ENCODE data around the gene HLCS. TPM values are rescaled to one million over a fixed set of nuclear protein-coding genes. Genes with fewer than 3 reads are reported as not detected.

HLCS gene
- total and polyA plus RNA-seq, 4 experiments from 2014 or later, result 8.3 to 14.7 (median 11.3) TPM

GRCh38 chr21:36858320-36858957 lies 108.0 kb downstream of the HLCS start:
- Mint-ChIP-seq H3K36me3 (peaks cover 3 to 10% of the 10 kb centered on the region in 2 donors), H3K9me3 (no peaks in the 10 kb centered on the region), H3K4me3 (no peak overlapping the region), H3K4me1 (peaks cover 12 to 28% (median 18%) of the 10 kb centered on the region in 4 donors), H3K27me3 (no peaks in the 10 kb centered on the region), H3K27ac (peak overlapping the region in 1 of 7 donors; percentile 53)
- CTCF ChIA-PET (ENCODE audit: partially characterized antibody), result no interaction called here
- H3K9me3 ChIP-seq (ENCODE audit: control insufficient read depth in 1 of 2, low read length in 2 of 2), result no peaks in the 10 kb centered on the region
- no peaks in the 10 kb centered on the region for H3K27me3 ChIP-seq (ENCODE audit: insufficient read depth, low read length)
- no peak for DNase-seq
- H3K27ac ChIP-seq (ENCODE audit: low read depth, low read length), result no peak overlapping the region
- peaks cover 14% of the 10 kb centered on the region for H3K4me1 ChIP-seq (ENCODE audit: insufficient read depth, low read length)
- intact Hi-C loops (cut with micrococcal nuclease), result no loop called here
- H3K36me3 ChIP-seq (ENCODE audit: insufficient read depth, low read length), result no peaks in the 10 kb centered on the region
- POLR2A ChIA-PET (ENCODE audit: partially characterized antibody), result no interaction called here
- H3K4me3 ChIP-seq (ENCODE audit: low read length in 2 of 2), result no peak overlapping the region

- H3K36me3 Mint-ChIP-seq, result peaks cover under 1 to 3% of the 10 kb centered on the region in 2 donors
- intact Hi-C loops (cut with micrococcal nuclease), result no loop called here
- H3K27me3 ChIP-seq (ENCODE audit: insufficient read depth, low read length), result no peaks in the 10 kb centered on the region
- H3K27me3 Mint-ChIP-seq, result no peaks in the 10 kb centered on the region
- ChIA-PET POLR2A (ENCODE audit: partially characterized antibody) (no interaction called here), CTCF (ENCODE audit: partially characterized antibody) (interaction anchor here (1.1 kb wide), 1 partner anchor 230 kb away, joined by 3 read pairs; no protein-coding TSS in a partner anchor)
- DNase-seq, result no peak
- H3K27ac ChIP-seq (ENCODE audit: low read depth, low read length), result no peak overlapping the region
- H3K4me1 Mint-ChIP-seq, result peaks cover 10 to 25% (median 15%) of the 10 kb centered on the region in 4 donors
- no peak overlapping the region for H3K27ac Mint-ChIP-seq
- no peaks in the 10 kb centered on the region for H3K36me3 ChIP-seq (ENCODE audit: insufficient read depth, low read length)
- H3K9me3 ChIP-seq (ENCODE audit: control insufficient read depth in 1 of 2, low read length in 2 of 2), result no peaks in the 10 kb centered on the region
- H3K4me3 ChIP-seq (ENCODE audit: low read length in 2 of 2), result no peak overlapping the region
- peaks cover 14% of the 10 kb centered on the region for H3K4me1 ChIP-seq (ENCODE audit: insufficient read depth, low read length)
- H3K4me3 Mint-ChIP-seq, result no peak overlapping the region
- H3K9me3 Mint-ChIP-seq, result no peaks in the 10 kb centered on the region
Observed at GRCh38 chr21:36856643-36857042, 109.8 kb downstream of the HLCS start.

GRCh38 chr21:36854391-36854790 lies 112.1 kb downstream of the HLCS start:
- no peaks in the 10 kb centered on the region for H3K4me1 ChIP-seq (ENCODE audit: insufficient read depth, low read length)
- Mint-ChIP-seq H3K4me3 (no peak overlapping the region), H3K27me3 (no peaks in the 10 kb centered on the region), H3K4me1 (peaks cover 0 to 4% (median 3%) of the 10 kb centered on the region in 4 donors), H3K27ac (no peak overlapping the region), H3K36me3 (peaks cover 0 to 3% of the 10 kb centered on the region in 2 donors), H3K9me3 (no peaks in the 10 kb centered on the region)
- DNase-seq, result no peak
- H3K27me3 ChIP-seq (ENCODE audit: insufficient read depth, low read length), result no peaks in the 10 kb centered on the region
- H3K36me3 ChIP-seq (ENCODE audit: insufficient read depth, low read length), result no peaks in the 10 kb centered on the region
- intact Hi-C loops (cut with micrococcal nuclease), result no loop called here
- H3K27ac ChIP-seq (ENCODE audit: low read depth, low read length), result no peak overlapping the region
- no peak overlapping the region for H3K4me3 ChIP-seq (ENCODE audit: low read length in 2 of 2)
- ChIA-PET CTCF (ENCODE audit: partially characterized antibody) (interaction anchor here (0.7 to 1.3 kb wide), 2 partner anchors 10 to 12 kb away, joined by 4 read pairs; no protein-coding TSS in a partner anchor), POLR2A (ENCODE audit: partially characterized antibody) (no interaction called here)
- no peaks in the 10 kb centered on the region for H3K9me3 ChIP-seq (ENCODE audit: control insufficient read depth in 1 of 2, low read length in 2 of 2)

GRCh38 chr21:36852864-36853263 lies 113.6 kb downstream of the HLCS start:
- Mint-ChIP-seq H3K36me3 (no peaks in the 10 kb centered on the region), H3K4me1 (peaks cover 0 to 1% (median 0%) of the 10 kb centered on the region in 4 donors), H3K4me3 (no peak overlapping the region), H3K9me3 (no peaks in the 10 kb centered on the region), H3K27ac (no peak overlapping the region), H3K27me3 (no peaks in the 10 kb centered on the region)
- CTCF ChIA-PET (ENCODE audit: partially characterized antibody), result interaction anchor here (1.3 kb wide), 1 partner anchor 8 kb away, joined by 4 read pairs; no protein-coding TSS in a partner anchor
- Histone ChIP-seq H3K27ac (ENCODE audit: low read depth, low read length) (no peak overlapping the region), H3K4me1 (ENCODE audit: insufficient read depth, low read length) (no peaks in the 10 kb centered on the region), H3K36me3 (ENCODE audit: insufficient read depth, low read length) (no peaks in the 10 kb centered on the region), H3K4me3 (ENCODE audit: low read length in 2 of 2) (no peak overlapping the region), H3K27me3 (ENCODE audit: insufficient read depth, low read length) (no peaks in the 10 kb centered on the region), H3K9me3 (ENCODE audit: control insufficient read depth in 1 of 2, low read length in 2 of 2) (no peaks in the 10 kb centered on the region)
- POLR2A ChIA-PET (ENCODE audit: partially characterized antibody), result no interaction called here
- intact Hi-C loops (cut with micrococcal nuclease), result no loop called here
- no peak for DNase-seq

GRCh38 chr21:36852293-36852692 lies 114.2 kb downstream of the HLCS start:
- Mint-ChIP-seq H3K27ac (no peak overlapping the region), H3K4me3 (no peak overlapping the region), H3K4me1 (peaks cover 0 to 1% (median 0%) of the 10 kb centered on the region in 4 donors), H3K36me3 (no peaks in the 10 kb centered on the region), H3K27me3 (no peaks in the 10 kb centered on the region), H3K9me3 (no peaks in the 10 kb centered on the region)
- POLR2A ChIA-PET (ENCODE audit: partially characterized antibody), result no interaction called here
- Histone ChIP-seq H3K4me3 (ENCODE audit: low read length in 2 of 2) (no peak overlapping the region), H3K36me3 (ENCODE audit: insufficient read depth, low read length) (no peaks in the 10 kb centered on the region), H3K4me1 (ENCODE audit: insufficient read depth, low read length) (no peaks in the 10 kb centered on the region), H3K27me3 (ENCODE audit: insufficient read depth, low read length) (no peaks in the 10 kb centered on the region), H3K9me3 (ENCODE audit: control insufficient read depth in 1 of 2, low read length in 2 of 2) (no peaks in the 10 kb centered on the region), H3K27ac (ENCODE audit: low read depth, low read length) (no peak overlapping the region)
- CTCF ChIA-PET (ENCODE audit: partially characterized antibody), result no interaction called here
- DNase-seq, result no peak
- intact Hi-C loops (cut with micrococcal nuclease), result no loop called here

GRCh38 chr21:36851121-36851520 lies 115.3 kb downstream of the HLCS start:
- no peak overlapping the region for H3K4me3 Mint-ChIP-seq
- ChIA-PET POLR2A (ENCODE audit: partially characterized antibody) (no interaction called here), CTCF (ENCODE audit: partially characterized antibody) (no interaction called here)
- intact Hi-C loops (cut with micrococcal nuclease), result no loop called here
- no peak overlapping the region for H3K4me3 ChIP-seq (ENCODE audit: low read length in 2 of 2)
- no peaks in the 10 kb centered on the region for H3K36me3 Mint-ChIP-seq
- no peaks in the 10 kb centered on the region for H3K9me3 Mint-ChIP-seq
- H3K27me3 Mint-ChIP-seq, result no peaks in the 10 kb centered on the region
- H3K27me3 ChIP-seq (ENCODE audit: insufficient read depth, low read length), result no peaks in the 10 kb centered on the region
- H3K27ac ChIP-seq (ENCODE audit: low read depth, low read length), result no peak overlapping the region
- H3K4me1 ChIP-seq (ENCODE audit: insufficient read depth, low read length), result no peaks in the 10 kb centered on the region
- H3K9me3 ChIP-seq (ENCODE audit: control insufficient read depth in 1 of 2, low read length in 2 of 2), result no peaks in the 10 kb centered on the region
- no peaks in the 10 kb centered on the region for H3K36me3 ChIP-seq (ENCODE audit: insufficient read depth, low read length)
- no peak for DNase-seq
- peak overlapping the region in 1 of 7 donors; percentile 29 for H3K27ac Mint-ChIP-seq
- no peaks in the 10 kb centered on the region for H3K4me1 Mint-ChIP-seq

- Histone ChIP-seq H3K27ac (ENCODE audit: low read depth, low read length) (no peak overlapping the region), H3K27me3 (ENCODE audit: insufficient read depth, low read length) (no peaks in the 10 kb centered on the region), H3K4me3 (ENCODE audit: low read length in 2 of 2) (no peak overlapping the region), H3K36me3 (ENCODE audit: insufficient read depth, low read length) (no peaks in the 10 kb centered on the region), H3K4me1 (ENCODE audit: insufficient read depth, low read length) (no peaks in the 10 kb centered on the region), H3K9me3 (ENCODE audit: control insufficient read depth in 1 of 2, low read length in 2 of 2) (no peaks in the 10 kb centered on the region)
- CTCF ChIA-PET (ENCODE audit: partially characterized antibody), result no interaction called here
- Mint-ChIP-seq H3K27me3 (no peaks in the 10 kb centered on the region), H3K4me3 (no peak overlapping the region), H3K36me3 (no peaks in the 10 kb centered on the region), H3K4me1 (no peaks in the 10 kb centered on the region), H3K27ac (no peak overlapping the region), H3K9me3 (no peaks in the 10 kb centered on the region)
- POLR2A ChIA-PET (ENCODE audit: partially characterized antibody), result no interaction called here
- no peak for DNase-seq
- intact Hi-C loops (cut with micrococcal nuclease), result no loop called here
Observed at GRCh38 chr21:36850372-36850771, 116.1 kb downstream of the HLCS start.

Measured in CD4-positive, alpha-beta memory T cell (primary cell).